Measurements from ENCODE around the gene LAMTOR4. TPM values are rescaled to one million over a fixed set of nuclear protein-coding genes. Genes with fewer than 3 reads are reported as not detected.
A peak's percentile ranks its signal among the peaks of the same experiment; 100 is the strongest.

Gene LAMTOR4
- total and polyA plus RNA-seq, 2 of the 13 experiments (the other 11 are each of a cell fraction or from before 2014, with no cell fraction given), result 115 to 118 TPM

DNA sequence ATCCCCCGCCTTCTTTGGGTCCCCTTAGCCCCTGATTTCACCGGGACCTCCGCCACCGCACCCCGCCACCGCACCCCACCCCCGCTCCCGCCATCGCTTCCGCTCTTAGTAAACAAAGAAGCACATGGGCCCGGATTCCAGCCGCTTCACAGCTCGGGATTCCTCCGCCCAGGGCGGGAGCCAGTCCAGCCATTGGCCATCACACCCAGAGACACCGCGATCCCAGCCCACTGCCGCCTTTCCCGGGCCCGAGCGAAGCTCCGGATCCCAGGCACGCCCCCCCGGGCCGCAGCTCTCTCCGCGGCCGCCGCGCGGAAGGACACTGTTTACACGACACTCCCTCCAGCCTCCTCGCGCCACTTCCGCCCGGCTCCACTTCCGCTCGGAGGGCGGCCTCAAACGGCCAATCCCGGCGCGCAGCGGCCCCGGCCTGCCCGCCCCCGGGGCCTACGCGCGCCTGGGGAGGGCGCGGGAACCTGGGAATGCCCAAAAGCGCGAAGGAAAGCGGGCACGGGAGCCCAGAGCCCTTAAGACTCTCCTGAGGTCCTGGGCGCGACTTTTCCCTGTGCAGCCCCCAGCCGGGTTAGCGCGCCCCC is 48.2 kb upstream of the LAMTOR4 start (continued):
- TF ChIP-seq HMGXB3 (CRISPR knock-in tag; IDR thresholded peaks at IDR 0.05; ENCODE audit: borderline replicate concordance) (peak; percentile 66; the same call in 1 of the 2 replicates), RXRB (CRISPR knock-in tag; IDR thresholded peaks at IDR 0.05; ENCODE audit: borderline replicate concordance) (peak; percentile 54; the same call in 1 of the 2 replicates), ZNF317 (CRISPR knock-in tag; IDR thresholded peaks at IDR 0.05) (0 out of 2 replicates have a peak, but pooled peaks have one; percentile 1), RBM22 (optimal IDR thresholded peaks at IDR 0.05; ENCODE audit: low read length) (no peak), KLF16 (CRISPR knock-in tag; IDR thresholded peaks at IDR 0.05) (peak; percentile 84 to 97), REST (IDR thresholded peaks at IDR 0.05; ENCODE audit: borderline replicate concordance in 1 of 2, low read depth in 1 of 2, low read length in 2 of 2) (no peak; a peak in 1 of 4 replicates), RNF2 (conservative IDR thresholded peaks at IDR 0.05; ENCODE audit: low read depth) (peak; percentile 54; the same call in 1 of the 2 replicates), IRF9 (CRISPR knock-in tag; IDR thresholded peaks at IDR 0.05; ENCODE audit: borderline replicate concordance) (peak; percentile 72; the same call in 1 of the 2 replicates), GFI1 (CRISPR knock-in tag; IDR thresholded peaks at IDR 0.05; ENCODE audit: borderline replicate concordance) (no peak), FOXO1 (CRISPR knock-in tag; IDR thresholded peaks at IDR 0.05) (peak; percentile 91), ZNF207 (IDR thresholded peaks at IDR 0.05; ENCODE audit: borderline replicate concordance) (no peak), ELK4 (CRISPR knock-in tag; IDR thresholded peaks at IDR 0.05; ENCODE audit: borderline replicate concordance) (no peak), ZNF75D (CRISPR knock-in tag; IDR thresholded peaks at IDR 0.05; ENCODE audit: borderline replicate concordance) (no peak), NR2F1 (CRISPR knock-in tag; IDR thresholded peaks at IDR 0.05) (no peak), ZNF337 (CRISPR knock-in tag; IDR thresholded peaks at IDR 0.05; ENCODE audit: borderline replicate concordance, low read depth) (no peak; the same call in 1 of the 2 replicates), ZNF557 (CRISPR knock-in tag; IDR thresholded peaks at IDR 0.05) (peak; percentile 89)
